Small intestine (tissue), 7 donors: ENCODE measurements around the gene PHLDA3. TPM values are rescaled to one million over a fixed set of nuclear protein-coding genes. Genes with fewer than 3 reads are reported as not detected.
A peak's percentile ranks its signal among the peaks of the same experiment; 100 is the strongest.
"Not testable (repeated sequence)": the region's sequence is repeated elsewhere in the genome, so short reads cannot be mapped to it uniquely, and the experiment has no call there.

Experiments used
- DNase-seq, 2 donors: peaks; one replicate each; pipeline versions ENCODE4 v3.0.0 to v3.0.0-alpha.2; 2013
- FAIRE-seq: peaks from 2 replicates; lab custom pipeline; 2012; peaks lifted over from hg19 to GRCh38; lab: Jason Lieb, UNC
- H3K27ac ChIP-seq, 3 donors: one replicate each; pipeline ENCODE4 v1.5.1; 2013; ENCODE audit warnings: low read length in 2 of 3, mild to moderate bottlenecking in 2 of 3, control low read depth in 1 of 3, inconsistent platforms in 1 of 3, low read depth in 1 of 3, moderate library complexity in 1 of 3
- H3K27me3 ChIP-seq, 3 donors: one replicate each; pipeline ENCODE4 v1.6.1; 2013; ENCODE audit warnings: low read length in 3 of 3, inconsistent platforms in 1 of 3; ENCODE audit not compliant: control insufficient read depth in 3 of 3, insufficient read depth in 3 of 3
- H3K36me3 ChIP-seq, 3 donors: one replicate each; pipeline ENCODE4 v1.6.1; 2013; ENCODE audit warnings: low read length in 3 of 3, inconsistent platforms in 1 of 3, low read depth in 1 of 3, mild to moderate bottlenecking in 1 of 3, moderate library complexity in 1 of 3; ENCODE audit not compliant: control insufficient read depth in 3 of 3, insufficient read depth in 2 of 3
- H3K4me1 ChIP-seq, 3 donors: one replicate each; pipeline ENCODE4 v1.6.1; 2013; ENCODE audit warnings: low read length in 2 of 3, inconsistent platforms in 1 of 3, low read depth in 1 of 3, mild to moderate bottlenecking in 1 of 3, moderate library complexity in 1 of 3; ENCODE audit not compliant: control insufficient read depth in 3 of 3, insufficient read depth in 2 of 3
- H3K4me3 ChIP-seq, 3 donors: one replicate each; pipeline ENCODE4 v1.5.1; 2013; ENCODE audit warnings: low read length in 3 of 3, control low read depth in 1 of 3, inconsistent platforms in 1 of 3, low read depth in 1 of 3, mild to moderate bottlenecking in 1 of 3, moderate library complexity in 1 of 3
- H3K9me3 ChIP-seq, 2 donors: one replicate each; pipeline ENCODE4 v1.6.1; 2013; ENCODE audit warnings: low read depth in 1 of 2, low read length in 1 of 2; ENCODE audit not compliant: control insufficient read depth in 2 of 2, insufficient read depth in 1 of 2
- WGBS, 3 donors: extraction: QIAGEN DNeasy Blood & Tissue Kit; methylation state at CpG; one replicate each; pipeline ENCODE4 v1.1.7; 2013; 5-methylcytosine and 5-hydroxymethylcytosine counted together
- polyA plus RNA-seq, 4 donors: library from polyadenylated mRNA; stranded (reverse) in 3 of 4; unstranded in 1 of 4; fragments of 200-250 nt in 3 of 4; fragments of 120-200 nt in 1 of 4; gene quantifications; one replicate each; pipeline versions ENCODE4 v1.2.1 to v1.2.3, GENCODE V29; 2013
- donor health status: healthy with polysubstance abuse.
- donor health status: control.
- donor health status: control.
- donor health status: Bipolar disorder and iron deficiency.
- donor health status: healthy.

PHLDA3 gene
- polyA plus RNA-seq, 4 donors: 0.89 to 13.3 (median 5.0) TPM

DNA sequence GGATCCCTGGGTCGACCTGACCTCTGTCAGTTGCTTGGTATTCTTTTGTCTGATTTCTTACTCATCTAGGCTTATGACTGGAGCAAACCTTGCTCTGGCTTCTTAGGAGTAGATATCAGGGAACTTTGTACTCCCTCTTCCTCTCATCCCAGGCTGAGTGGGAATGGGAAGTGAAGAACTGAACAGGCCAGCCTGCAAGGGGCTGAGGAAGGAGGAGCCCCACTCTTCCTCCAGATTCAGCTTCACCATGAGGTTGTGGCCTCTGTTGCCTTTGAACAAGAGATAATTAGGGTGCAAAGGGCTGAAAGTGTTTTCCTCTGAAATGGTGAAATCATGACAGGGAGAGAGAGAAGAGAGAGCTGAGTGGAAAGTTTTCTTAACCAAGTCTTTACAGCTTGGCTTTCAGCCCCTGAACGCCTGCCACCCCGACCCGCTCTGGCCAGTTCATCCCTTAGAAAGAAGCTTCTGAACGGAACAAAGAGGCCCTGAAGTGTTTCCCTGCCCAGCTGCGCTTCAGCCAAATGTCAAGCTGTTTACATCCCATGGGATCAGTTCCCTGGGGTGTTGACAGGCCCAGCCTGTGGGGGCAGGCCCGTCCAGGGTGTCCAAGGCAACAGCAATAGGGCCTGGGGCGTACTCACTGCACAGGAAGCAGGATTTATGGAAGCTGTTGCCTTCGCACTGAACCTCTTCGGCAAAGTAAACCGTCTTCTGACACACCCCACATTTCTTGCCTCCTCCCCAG is 26.7 kb upstream of the PHLDA3 start:
- no peaks in the 10 kb centered on the region for H3K27me3 ChIP-seq
- H3K4me1 ChIP-seq: peaks cover 0 to 50% (median 5%) of the 10 kb centered on the region in 3 donors
- peak; percentile 62 to 86 for DNase-seq
- no peak overlapping the region for H3K4me3 ChIP-seq
- H3K27ac ChIP-seq: peak overlapping the region; percentile 17 to 91 (median 88)
- FAIRE-seq: no peak
- H3K9me3 ChIP-seq: peaks cover 0 to 4% of the 10 kb centered on the region in 2 donors
- H3K36me3 ChIP-seq: peaks cover 0 to 56% (median 6%) of the 10 kb centered on the region in 3 donors
- 32 to 38% (median 37%) methylated on average over 11 of the region's 11 CpGs for WGBS, 3 donors

DNA sequence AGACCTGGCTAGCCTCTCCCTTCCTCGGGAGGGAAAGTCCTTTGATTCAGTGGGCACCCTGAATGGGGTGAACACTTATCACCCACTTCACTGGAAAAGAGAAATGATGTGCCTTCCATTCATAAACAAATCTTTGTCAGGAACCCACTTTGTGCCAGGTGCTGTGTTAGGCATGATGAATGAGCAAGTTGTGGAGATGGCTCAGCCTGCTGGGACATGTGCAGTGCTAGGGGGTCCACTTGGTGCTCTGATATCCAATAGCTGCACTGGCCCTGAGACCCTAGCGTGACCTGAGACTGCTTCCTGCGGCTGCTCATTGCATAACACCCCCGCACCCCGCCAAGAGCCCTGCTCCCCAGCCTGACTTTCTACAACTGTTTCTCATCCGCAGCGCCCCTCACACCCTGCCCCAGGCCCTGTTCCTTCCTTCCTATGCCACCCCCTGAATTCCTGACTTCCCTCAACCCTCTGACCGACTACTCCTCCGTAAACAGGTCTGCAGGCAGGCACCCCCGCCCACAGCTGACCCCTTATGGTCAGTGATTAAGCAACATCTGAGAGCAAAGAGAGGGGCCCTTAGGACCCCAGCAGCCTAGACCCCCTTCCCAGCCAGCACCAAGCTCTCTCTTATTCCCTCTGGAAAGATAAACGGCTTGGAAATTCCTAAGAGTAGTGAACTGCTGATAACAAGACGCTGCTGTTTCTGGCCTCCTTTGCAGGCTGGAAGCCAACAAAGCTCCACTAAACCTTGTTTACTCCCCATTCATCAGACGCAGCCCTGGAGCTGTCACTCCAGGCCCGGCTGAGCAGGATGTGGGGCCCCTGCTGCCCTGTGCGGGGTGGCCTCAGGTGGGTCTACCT is 25.0 kb upstream of the PHLDA3 start:
- Histone ChIP-seq H3K9me3 (peaks cover 0 to 4% of the 10 kb centered on the region in 2 donors), H3K27ac (peak overlapping the region in 2 of 3 donors; percentile 47 to 91), H3K36me3 (peaks cover 0 to 64% (median 6%) of the 10 kb centered on the region in 3 donors), H3K4me1 (peaks cover 0 to 39% (median 5%) of the 10 kb centered on the region in 3 donors), H3K27me3 (no peaks in the 10 kb centered on the region), H3K4me3 (no peak overlapping the region)
- FAIRE-seq (no peak), DNase-seq (peak in 1 of 2 donors; percentile 53)
- WGBS, 3 donors: 40 to 70% (median 59%) methylated on average over 15 of the region's 15 CpGs

DNA sequence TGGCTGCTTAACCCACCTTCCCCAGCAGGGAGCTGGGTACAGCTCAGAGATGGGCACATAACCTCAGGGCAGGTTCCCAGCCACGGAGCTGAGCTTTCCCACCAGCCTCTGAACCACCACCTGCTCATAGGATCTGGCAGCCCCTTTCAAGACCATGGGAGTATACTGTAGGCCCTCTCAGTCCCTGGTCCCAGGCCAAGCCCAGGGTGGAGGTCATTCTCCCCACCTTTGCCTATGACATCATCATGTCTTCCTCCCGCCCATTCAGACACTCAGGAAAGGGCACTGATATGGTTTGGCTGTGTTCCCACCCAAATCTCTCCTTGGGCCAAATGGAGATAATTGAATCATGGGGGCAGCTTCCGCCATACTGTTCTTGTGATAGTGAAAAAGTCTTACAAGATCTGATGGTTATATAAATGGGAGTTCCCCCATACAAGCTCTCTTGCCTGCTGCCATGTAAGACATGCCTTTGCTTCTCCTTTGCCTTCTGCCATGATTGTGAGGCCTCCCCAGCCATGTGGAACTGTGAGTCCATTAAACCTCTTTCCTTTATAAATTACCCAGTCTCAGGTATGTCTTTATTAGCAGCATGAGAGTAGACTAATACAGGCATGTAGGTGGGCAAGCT is 24.2 kb upstream of the PHLDA3 start:
- FAIRE-seq, H3K27me3 ChIP-seq, DNase-seq, H3K4me3 ChIP-seq, H3K9me3 ChIP-seq: not testable (repeated sequence)
- 90 to 94% (median 93%) methylated on average over 3 of the region's 3 CpGs for WGBS, 3 donors
- Histone ChIP-seq H3K4me1 (peaks cover 0 to 39% (median 5%) of the 10 kb centered on the region in 3 donors), H3K27ac (peak overlapping the region in 2 of 3 donors; percentile 62 to 91), H3K36me3 (peaks cover 2 to 62% (median 6%) of the 10 kb centered on the region in 3 donors)

GRCh38 chr1:201491896-201492511 is 23.0 kb upstream of the PHLDA3 start:
- WGBS, 3 donors: 73 to 92% (median 80%) methylated on average over 3 of the region's 3 CpGs
- FAIRE-seq: no peak
- peaks cover 0 to 39% (median 5%) of the 10 kb centered on the region in 3 donors for H3K4me1 ChIP-seq

DNA sequence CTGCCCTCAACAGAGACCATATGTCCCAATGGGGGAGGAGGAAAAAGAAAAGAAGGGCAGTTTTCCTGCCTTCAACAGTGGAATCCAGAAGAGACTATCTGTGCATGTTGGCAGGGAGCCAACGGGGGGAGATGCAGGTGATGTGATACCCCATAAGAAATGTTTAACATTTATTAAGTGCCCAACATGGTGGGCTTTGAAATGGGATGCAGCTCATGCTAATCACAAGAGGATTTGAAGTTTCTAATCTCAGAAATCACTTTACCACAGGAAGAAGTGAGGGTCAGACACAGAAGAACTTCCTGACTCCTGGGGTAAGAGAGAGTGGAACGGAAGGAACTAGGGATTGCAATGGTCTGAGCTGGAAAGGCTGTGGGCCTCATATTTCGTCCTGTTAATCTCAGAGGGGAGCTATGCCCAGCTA is 21.7 kb upstream of the PHLDA3 start:
- no peaks in the 10 kb centered on the region for H3K27me3 ChIP-seq
- H3K36me3 ChIP-seq: peaks cover 3 to 75% (median 6%) of the 10 kb centered on the region in 3 donors

More at GRCh38 chr1:201491896-201492511, 23.0 kb upstream of the PHLDA3 start:
- Histone ChIP-seq H3K9me3 (peaks cover 0 to 4% of the 10 kb centered on the region in 2 donors), H3K27ac (peak overlapping the region in 2 of 3 donors; percentile 9 to 62), H3K4me3 (no peak overlapping the region), H3K27me3 (no peaks in the 10 kb centered on the region), H3K36me3 (peaks cover 2 to 65% (median 6%) of the 10 kb centered on the region in 3 donors)
- DNase-seq: no peak

GRCh38 chr1:201489643-201490261 is 20.8 kb upstream of the PHLDA3 start:
- no peaks in the 10 kb centered on the region for H3K27me3 ChIP-seq
- FAIRE-seq (no peak), DNase-seq (no peak)
- peaks cover 0 to 4% of the 10 kb centered on the region in 2 donors for H3K9me3 ChIP-seq
- H3K27ac ChIP-seq: peak overlapping the region in 1 of 3 donors; percentile 67
- 88 to 95% (median 92%) methylated on average over 6 of the region's 6 CpGs for WGBS, 3 donors
- H3K4me3 ChIP-seq: no peak overlapping the region
- H3K36me3 ChIP-seq: peaks cover 3 to 81% (median 6%) of the 10 kb centered on the region in 3 donors
- H3K4me1 ChIP-seq: peaks cover 0 to 17% (median 3%) of the 10 kb centered on the region in 3 donors

More for the DNA sequence above, 21.7 kb upstream of the PHLDA3 start:
- no peak overlapping the region for H3K4me3 ChIP-seq
- FAIRE-seq (no peak), DNase-seq (no peak)
- H3K9me3 ChIP-seq: peaks cover 0 to 4% of the 10 kb centered on the region in 2 donors
- H3K27ac ChIP-seq: no peak overlapping the region
- 51 to 68% (median 62%) methylated on average over 3 of the region's 3 CpGs for WGBS, 3 donors
- peaks cover 0 to 27% (median 3%) of the 10 kb centered on the region in 3 donors for H3K4me1 ChIP-seq

GRCh38 chr1:201488830-201489589 is 20.0 kb upstream of the PHLDA3 start:
- peak overlapping the region in 1 of 3 donors; percentile 67 for H3K27ac ChIP-seq
- no peak for DNase-seq
- H3K9me3 ChIP-seq: peaks cover 0 to 4% of the 10 kb centered on the region in 2 donors
- H3K4me3 ChIP-seq: no peak overlapping the region
- no peaks in the 10 kb centered on the region for H3K27me3 ChIP-seq
- H3K4me1 ChIP-seq: peaks cover 0 to 10% (median 3%) of the 10 kb centered on the region in 3 donors
- FAIRE-seq: no peak
- peaks cover 0 to 81% (median 9%) of the 10 kb centered on the region in 3 donors for H3K36me3 ChIP-seq
- 75 to 84% (median 81%) methylated on average over 12 of the region's 12 CpGs for WGBS, 3 donors
